ENCODE measurements around the gene CSNK2A1. TPM values are rescaled to one million over a fixed set of nuclear protein-coding genes. Genes with fewer than 3 reads are reported as not detected.
"Not testable (repeated sequence)": the region's sequence is repeated elsewhere in the genome, so short reads cannot be mapped to it uniquely, and the experiment has no call there.

The CSNK2A1 gene
- total RNA-seq, 1 experiment from 2014 or later, result 110 TPM

GRCh38 chr20:479487-479886 is 64.1 kb downstream of the CSNK2A1 start:
- no peaks in the 10 kb centered on the region for H3K27me3 ChIP-seq
- no peak for DNase-seq
- no peaks in the 10 kb centered on the region for H3K9me3 ChIP-seq
- H3K36me3 ChIP-seq, result peaks cover 17% of the 10 kb centered on the region
- no peak overlapping the region for H3K4me3 ChIP-seq

- H3K36me3 ChIP-seq, result peaks cover 12% of the 10 kb centered on the region
- no peaks in the 10 kb centered on the region for H3K9me3 ChIP-seq
- DNase-seq, result no peak
Measured at GRCh38 chr20:478949-479429, 64.6 kb downstream of the CSNK2A1 start.

GRCh38 chr20:478010-478948 is 65.3 kb downstream of the CSNK2A1 start:
- DNase-seq, result no peak
- Histone ChIP-seq H3K4me3 (no peak overlapping the region), H3K36me3 (peaks cover 9% of the 10 kb centered on the region), H3K27me3 (no peaks in the 10 kb centered on the region), H3K9me3 (no peaks in the 10 kb centered on the region)

More at GRCh38 chr20:478949-479429, 64.6 kb downstream of the CSNK2A1 start:
- H3K27me3 ChIP-seq, result no peaks in the 10 kb centered on the region
- no peak overlapping the region for H3K4me3 ChIP-seq

- H3K9me3 ChIP-seq, H3K27me3 ChIP-seq, DNase-seq, H3K36me3 ChIP-seq, H3K4me3 ChIP-seq: not testable (repeated sequence)
Measured at GRCh38 chr20:476561-477249, 66.9 kb downstream of the CSNK2A1 start.

- Histone ChIP-seq H3K4me3 (no peak overlapping the region), H3K27me3 (no peaks in the 10 kb centered on the region), H3K36me3 (peaks cover 9% of the 10 kb centered on the region), H3K9me3 (no peaks in the 10 kb centered on the region)
- no peak for DNase-seq
Measured at GRCh38 chr20:475463-476357, 67.9 kb downstream of the CSNK2A1 start.

GRCh38 chr20:474581-474980 is 69.0 kb downstream of the CSNK2A1 start:
- Histone ChIP-seq H3K36me3 (peaks cover 9% of the 10 kb centered on the region), H3K4me3 (no peak overlapping the region), H3K9me3 (no peaks in the 10 kb centered on the region), H3K27me3 (no peaks in the 10 kb centered on the region)
- no peak for DNase-seq

- peaks cover 4% of the 10 kb centered on the region; the same call in 1 of the 2 replicates for H3K36me3 ChIP-seq
- no peaks in the 10 kb centered on the region for H3K27me3 ChIP-seq
- H3K9me3 ChIP-seq, result no peaks in the 10 kb centered on the region
- no peak for DNase-seq
- H3K4me3 ChIP-seq, result no peak overlapping the region
Measured at GRCh38 chr20:472889-473292, 70.7 kb downstream of the CSNK2A1 start.

- peaks cover under 1% of the 10 kb centered on the region; the same call in 1 of the 2 replicates for H3K36me3 ChIP-seq
- H3K4me3 ChIP-seq, result no peak overlapping the region
- no peak for DNase-seq
- H3K9me3 ChIP-seq, result no peaks in the 10 kb centered on the region
- no peaks in the 10 kb centered on the region for H3K27me3 ChIP-seq
Measured at GRCh38 chr20:472137-472846, 71.3 kb downstream of the CSNK2A1 start.

GRCh38 chr20:469746-470490 is 73.7 kb downstream of the CSNK2A1 start:
- no peak for DNase-seq
- Histone ChIP-seq H3K9me3 (no peaks in the 10 kb centered on the region), H3K4me3 (no peak overlapping the region), H3K27me3 (no peaks in the 10 kb centered on the region), H3K36me3 (no peaks in the 10 kb centered on the region)

GRCh38 chr20:467755-468154 is 75.8 kb downstream of the CSNK2A1 start:
- Histone ChIP-seq H3K36me3 (no peaks in the 10 kb centered on the region), H3K4me3 (no peak overlapping the region), H3K27me3 (no peaks in the 10 kb centered on the region), H3K9me3 (no peaks in the 10 kb centered on the region)
- DNase-seq, result no peak

- Histone ChIP-seq H3K4me3 (peak within 1 kb of the TSS; percentile 71), H3K9me3 (no peaks in the 10 kb centered on the region), H3K27me3 (no peaks in the 10 kb centered on the region), H3K36me3 (no peaks in the 10 kb centered on the region; the same call in 1 of the 2 replicates)
- peak; percentile 77 for DNase-seq
Measured at GRCh38 chr20:462199-462991, 81.2 kb downstream of the CSNK2A1 start, which contains the start of gene TBC1D20. Gene TBC1D20, minus strand, starts transcription at chr20:462533. Its CDS starts 128 bp downstream, at chr20:462405.

GRCh38 chr20:461254-462198 is 82.1 kb downstream of the CSNK2A1 start:
- peak overlapping the region; percentile 71 for H3K4me3 ChIP-seq

GRCh38 chr20:460707-461106 is 82.9 kb downstream of the CSNK2A1 start:
- no peaks in the 10 kb centered on the region for H3K27me3 ChIP-seq
- no peak for DNase-seq
- no peaks in the 10 kb centered on the region for H3K9me3 ChIP-seq
- no peaks in the 10 kb centered on the region; the same call in 1 of the 2 replicates for H3K36me3 ChIP-seq
- H3K4me3 ChIP-seq, result peak overlapping the region; percentile 71

More at GRCh38 chr20:461254-462198, 82.1 kb downstream of the CSNK2A1 start:
- Histone ChIP-seq H3K9me3 (no peaks in the 10 kb centered on the region), H3K27me3 (no peaks in the 10 kb centered on the region), H3K36me3 (no peaks in the 10 kb centered on the region; the same call in 1 of the 2 replicates)
- DNase-seq, result peak; percentile 45
